KMS-11 (cell line): Measurements from ENCODE around the gene LRRN4.

Source experiments
- H2AFZ ChIP-seq: fragments of 200-600 bp; sonication (generic); 2 replicates; pipeline ENCODE4 v1.6.1; 2016; ENCODE audit warnings: antibody characterized with exemption, mixed run types, low read depth
- H3K27ac ChIP-seq: fragments of 200-600 bp; sonication (generic); 2 replicates; pipeline ENCODE4 v1.6.1; 2016; ENCODE audit warnings: mild to moderate bottlenecking, mixed run types
- H3K27me3 ChIP-seq: fragments of 200-600 bp; sonication (generic); 2 replicates; pipeline ENCODE4 v1.6.1; 2017; ENCODE audit warnings: mild to moderate bottlenecking, low read depth, mixed run types, moderate library complexity; ENCODE audit not compliant: insufficient read depth
- H3K36me3 ChIP-seq: fragments of 200-600 bp; sonication (generic); 2 replicates; pipeline ENCODE4 v1.6.1; 2017; ENCODE audit warnings: mild to moderate bottlenecking, mixed run types; ENCODE audit not compliant: insufficient read depth
- H3K4me1 ChIP-seq: fragments of 200-600 bp; sonication (generic); 2 replicates; pipeline ENCODE4 v1.6.1; 2016; ENCODE audit warnings: mild to moderate bottlenecking, low read depth, mixed run types; ENCODE audit not compliant: poor library complexity, severe bottlenecking
- H3K4me2 ChIP-seq: fragments of 200-600 bp; sonication (generic); 2 replicates; pipeline ENCODE4 v1.7.0; 2016; ENCODE audit warnings: mild to moderate bottlenecking, mixed run types
- H3K4me3 ChIP-seq: fragments of 200-600 bp; sonication (generic); IDR thresholded peaks from 2 replicates; pipeline ENCODE4 v1.6.1; 2017; ENCODE audit warnings: low read depth, low read length, mixed read lengths; ENCODE audit not compliant: insufficient read depth
- H3K79me2 ChIP-seq: fragments of 200-600 bp; sonication (generic); 2 replicates; pipeline ENCODE4 v1.6.1; 2016; ENCODE audit warnings: low read depth, mixed run types; ENCODE audit not compliant: insufficient read depth
- H3K9ac ChIP-seq: fragments of 200-600 bp; sonication (generic); 2 replicates; pipeline ENCODE4 v1.6.1; 2016; ENCODE audit warnings: mild to moderate bottlenecking, mixed run types
- H4K20me1 ChIP-seq: fragments of 200-600 bp; sonication (generic); 2 replicates; pipeline ENCODE4 v1.6.1; 2016; ENCODE audit warnings: mild to moderate bottlenecking, mixed run types; ENCODE audit not compliant: insufficient read depth
- CTCF ChIP-seq: fragments of 200-600 bp; sonication (generic); conservative IDR thresholded peaks from 2 replicates; pipeline ENCODE4 v1.6.1; 2017; ENCODE audit warnings: low read depth, mild to moderate bottlenecking, antibody characterized with exemption, low read length, moderate library complexity, mixed read lengths

LRRN4 gene

GRCh38 chr20:6099819-6100218 is 46.0 kb upstream of the LRRN4 start:
- Histone ChIP-seq H3K79me2 (no peaks in the 10 kb centered on the region), H2AFZ (no peak overlapping the region), H3K9ac (no peak overlapping the region), H4K20me1 (no peaks in the 10 kb centered on the region), H3K4me1 (peaks cover 78% of the 10 kb centered on the region), H3K4me3 (no peak overlapping the region), H3K27me3 (no peaks in the 10 kb centered on the region), H3K36me3 (peaks cover 4% of the 10 kb centered on the region; the same call in 1 of the 2 replicates), H3K4me2 (peak overlapping the region; percentile 63), H3K27ac (peak overlapping the region; percentile 51)
- TF ChIP-seq CTCF = no peak

DNA sequence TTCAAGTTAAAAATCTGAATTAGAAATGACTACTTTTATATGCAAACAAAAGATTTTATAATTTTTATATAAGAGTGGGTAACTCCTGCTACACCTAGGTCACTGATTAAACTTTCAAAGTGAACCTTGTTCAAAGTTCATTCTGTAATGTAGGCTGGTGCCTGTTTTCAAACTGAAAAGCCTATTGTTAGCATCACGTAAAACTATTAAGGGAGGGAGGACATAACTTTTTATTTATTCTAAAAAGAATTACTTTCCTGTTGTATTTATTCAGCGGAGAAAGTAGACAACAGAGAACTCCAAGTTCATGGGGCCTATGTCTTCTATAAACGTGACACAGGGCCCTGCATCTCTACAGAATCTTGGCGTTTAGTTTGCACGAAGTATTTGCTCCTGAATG is 41.5 kb upstream of the LRRN4 start:
- no peaks in the 10 kb centered on the region for H4K20me1 ChIP-seq
- peaks cover 34% of the 10 kb centered on the region for H3K4me1 ChIP-seq
- TF ChIP-seq CTCF = no peak
- no peak overlapping the region for H3K27ac ChIP-seq
- peaks cover 9% of the 10 kb centered on the region; the same call in 1 of the 2 replicates for H3K36me3 ChIP-seq
- no peak overlapping the region for H3K4me2 ChIP-seq
- H3K27me3 ChIP-seq = no peaks in the 10 kb centered on the region
- H2AFZ ChIP-seq = no peak overlapping the region
- no peak overlapping the region for H3K4me3 ChIP-seq
- H3K9ac ChIP-seq = no peak overlapping the region
- H3K79me2 ChIP-seq = no peaks in the 10 kb centered on the region

DNA sequence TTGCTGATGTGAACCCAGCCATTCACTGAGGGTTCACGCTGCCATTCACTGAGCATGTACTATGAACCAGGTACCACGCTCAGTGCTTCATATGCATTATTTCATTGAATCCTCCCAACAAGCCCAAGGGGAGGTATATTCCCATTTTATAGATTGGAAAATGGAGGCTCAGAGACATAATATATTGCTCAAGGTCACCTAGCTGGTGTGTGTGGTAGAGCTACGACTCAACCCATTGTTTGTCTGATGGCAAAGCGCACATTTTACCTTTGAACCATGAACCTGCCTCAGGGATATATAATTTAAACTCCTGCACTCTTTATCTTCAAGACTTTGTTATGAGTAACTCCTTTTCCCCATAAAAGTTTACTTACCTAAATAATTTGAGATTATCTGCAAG is 40.7 kb upstream of the LRRN4 start:
- Histone ChIP-seq H3K79me2 (no peaks in the 10 kb centered on the region), H3K4me3 (no peak overlapping the region), H3K27ac (no peak overlapping the region), H3K36me3 (peaks cover 9% of the 10 kb centered on the region; the same call in 1 of the 2 replicates), H4K20me1 (no peaks in the 10 kb centered on the region), H3K9ac (no peak overlapping the region), H3K4me1 (peaks cover 25% of the 10 kb centered on the region), H3K4me2 (no peak overlapping the region), H2AFZ (no peak overlapping the region), H3K27me3 (no peaks in the 10 kb centered on the region)
- no peak for TF ChIP-seq CTCF

- Histone ChIP-seq H3K36me3 (peaks cover 9% of the 10 kb centered on the region; the same call in 1 of the 2 replicates), H3K27me3 (no peaks in the 10 kb centered on the region), H3K27ac (no peak overlapping the region), H3K9ac (no peak overlapping the region), H3K4me2 (no peak overlapping the region), H2AFZ (no peak overlapping the region), H3K4me3 (no peak overlapping the region), H3K4me1 (peaks cover 20% of the 10 kb centered on the region), H3K79me2 (no peaks in the 10 kb centered on the region), H4K20me1 (no peaks in the 10 kb centered on the region)
- no peak for TF ChIP-seq CTCF
These were observed 40.2 kb upstream of the LRRN4 start for GRCh38 chr20:6094063-6094462.
